ENCODE data around the gene CHMP1B.

Gene CHMP1B

GRCh38 chr18:11851146-11851805 lies at the start of gene CHMP1B:
CHMP1B (plus strand) TSS chr18:11851413; CDS start chr18:11851512, 99 bp downstream.
- peak; percentile 81 for DNase-seq

- no peak for DNase-seq
Measured at GRCh38 chr18:11801573-11801972, 49.6 kb upstream of the CHMP1B start.

GRCh38 chr18:11802158-11802557 lies 49.1 kb upstream of the CHMP1B start:
- no peak for DNase-seq

GRCh38 chr18:11802586-11802985 lies 48.6 kb upstream of the CHMP1B start:
- no peak for DNase-seq

GRCh38 chr18:11807233-11807632 lies 44.0 kb upstream of the CHMP1B start:
- no peak for DNase-seq

- no peak for DNase-seq
Measured at GRCh38 chr18:11808001-11808855, 43.0 kb upstream of the CHMP1B start.

- DNase-seq, result no peak
Measured at GRCh38 chr18:11809895-11810294, 41.3 kb upstream of the CHMP1B start.

- DNase-seq, result no peak
Measured at GRCh38 chr18:11810379-11810778, 40.8 kb upstream of the CHMP1B start.

GRCh38 chr18:11811009-11811408 lies 40.2 kb upstream of the CHMP1B start:
- no peak for DNase-seq

GRCh38 chr18:11817229-11817628 lies 34.0 kb upstream of the CHMP1B start:
- DNase-seq, result no peak

GRCh38 chr18:11818486-11819203 lies 32.6 kb upstream of the CHMP1B start:
- DNase-seq, result no peak

GRCh38 chr18:11819938-11820337 lies 31.3 kb upstream of the CHMP1B start:
- no peak for DNase-seq

- DNase-seq, result no peak
Measured at GRCh38 chr18:11820697-11821096, 30.5 kb upstream of the CHMP1B start.

GRCh38 chr18:11821208-11821607 lies 30.0 kb upstream of the CHMP1B start:
- no peak for DNase-seq

- DNase-seq, result no peak
Measured at GRCh38 chr18:11821643-11822237, 29.5 kb upstream of the CHMP1B start.

- DNase-seq, result no peak
Measured at GRCh38 chr18:11823545-11823944, 27.7 kb upstream of the CHMP1B start.

GRCh38 chr18:11826836-11827235 lies 24.4 kb upstream of the CHMP1B start:
- DNase-seq, result no peak

- DNase-seq, result no peak
Measured at GRCh38 chr18:11828786-11829432, 22.3 kb upstream of the CHMP1B start.

- no peak for DNase-seq
Measured at GRCh38 chr18:11830585-11830984, 20.6 kb upstream of the CHMP1B start.

GRCh38 chr18:11831921-11832320 lies 19.3 kb upstream of the CHMP1B start:
- DNase-seq, result no peak

GRCh38 chr18:11834772-11835171 lies 16.4 kb upstream of the CHMP1B start:
- DNase-seq, result no peak

GRCh38 chr18:11839556-11839955 lies 11.7 kb upstream of the CHMP1B start:
- DNase-seq, result no peak

GRCh38 chr18:11840493-11840892 lies 10.7 kb upstream of the CHMP1B start:
- no peak for DNase-seq

All from cortex of kidney (tissue), 1 donor.